ENCODE results near the gene USF2. TPM values are rescaled to one million over a fixed set of nuclear protein-coding genes. Genes with fewer than 3 reads are reported as not detected.

USF2 gene
- total RNA-seq, 4 donors from 2014 or later, result 98.5 to 172 (median 128) TPM

DNA sequence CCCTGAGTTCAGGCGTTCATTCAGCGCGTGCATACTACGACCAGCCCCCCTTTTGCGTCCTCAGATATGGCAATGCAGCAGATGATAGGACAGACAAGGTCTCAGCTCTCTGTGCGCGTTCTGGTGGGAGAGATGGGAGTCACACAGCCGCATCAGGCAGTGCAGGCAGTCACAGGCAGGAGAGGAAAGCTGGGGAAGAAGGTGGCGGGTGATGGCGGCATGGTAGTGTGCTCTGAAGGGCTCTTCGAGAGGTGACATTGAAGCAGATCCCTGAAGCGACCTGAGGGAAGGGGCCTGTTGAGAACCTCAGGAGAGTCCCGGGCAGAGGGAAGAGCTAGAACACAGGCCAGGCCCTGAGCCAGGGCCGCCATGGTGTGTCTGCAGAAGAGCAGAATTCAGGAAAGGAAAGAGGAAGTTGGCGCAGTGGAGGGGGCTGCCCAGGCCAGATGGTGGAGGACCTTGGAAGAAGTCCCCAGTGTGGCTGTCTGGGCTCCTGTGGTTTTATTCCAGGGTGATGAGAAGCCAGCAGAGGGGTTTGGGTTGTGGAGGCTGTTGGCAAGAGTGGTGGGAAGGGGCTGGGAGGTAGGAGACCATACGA lies 3.5 kb downstream of the USF2 start:
- DNase-seq (ENCODE audit: low spot score in 2 of 2), result no peak
- Histone ChIP-seq H3K36me3 (peaks cover 0 to 72% (median 9%) of the 10 kb centered on the region in 3 donors), H3K27ac (peak overlapping the region in 1 of 4 donors; percentile 54), H3K9me3 (no peaks in the 10 kb centered on the region), H3K27me3 (no peaks in the 10 kb centered on the region), H3K4me3 (no peak overlapping the region), H3K4me1 (peaks cover 0 to 60% (median 6%) of the 10 kb centered on the region in 4 donors)
- TF ChIP-seq POLR2A (IDR thresholded peaks at IDR 0.05) (no peak), EP300 (IDR thresholded peaks at IDR 0.05) (no peak)
- TF ChIP-seq, protein P1, sequence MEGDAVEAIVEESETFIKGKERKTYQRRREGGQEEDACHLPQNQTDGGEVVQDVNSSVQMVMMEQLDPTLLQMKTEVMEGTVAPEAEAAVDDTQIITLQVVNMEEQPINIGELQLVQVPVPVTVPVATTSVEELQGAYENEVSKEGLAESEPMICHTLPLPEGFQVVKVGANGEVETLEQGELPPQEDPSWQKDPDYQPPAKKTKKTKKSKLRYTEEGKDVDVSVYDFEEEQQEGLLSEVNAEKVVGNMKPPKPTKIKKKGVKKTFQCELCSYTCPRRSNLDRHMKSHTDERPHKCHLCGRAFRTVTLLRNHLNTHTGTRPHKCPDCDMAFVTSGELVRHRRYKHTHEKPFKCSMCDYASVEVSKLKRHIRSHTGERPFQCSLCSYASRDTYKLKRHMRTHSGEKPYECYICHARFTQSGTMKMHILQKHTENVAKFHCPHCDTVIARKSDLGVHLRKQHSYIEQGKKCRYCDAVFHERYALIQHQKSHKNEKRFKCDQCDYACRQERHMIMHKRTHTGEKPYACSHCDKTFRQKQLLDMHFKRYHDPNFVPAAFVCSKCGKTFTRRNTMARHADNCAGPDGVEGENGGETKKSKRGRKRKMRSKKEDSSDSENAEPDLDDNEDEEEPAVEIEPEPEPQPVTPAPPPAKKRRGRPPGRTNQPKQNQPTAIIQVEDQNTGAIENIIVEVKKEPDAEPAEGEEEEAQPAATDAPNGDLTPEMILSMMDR (IDR thresholded peaks at IDR 0.05), result no peak
- 83 to 85% methylated on average over 16 of the region's 16 CpGs for whole genome bisulfite sequencing, 2 donors

DNA sequence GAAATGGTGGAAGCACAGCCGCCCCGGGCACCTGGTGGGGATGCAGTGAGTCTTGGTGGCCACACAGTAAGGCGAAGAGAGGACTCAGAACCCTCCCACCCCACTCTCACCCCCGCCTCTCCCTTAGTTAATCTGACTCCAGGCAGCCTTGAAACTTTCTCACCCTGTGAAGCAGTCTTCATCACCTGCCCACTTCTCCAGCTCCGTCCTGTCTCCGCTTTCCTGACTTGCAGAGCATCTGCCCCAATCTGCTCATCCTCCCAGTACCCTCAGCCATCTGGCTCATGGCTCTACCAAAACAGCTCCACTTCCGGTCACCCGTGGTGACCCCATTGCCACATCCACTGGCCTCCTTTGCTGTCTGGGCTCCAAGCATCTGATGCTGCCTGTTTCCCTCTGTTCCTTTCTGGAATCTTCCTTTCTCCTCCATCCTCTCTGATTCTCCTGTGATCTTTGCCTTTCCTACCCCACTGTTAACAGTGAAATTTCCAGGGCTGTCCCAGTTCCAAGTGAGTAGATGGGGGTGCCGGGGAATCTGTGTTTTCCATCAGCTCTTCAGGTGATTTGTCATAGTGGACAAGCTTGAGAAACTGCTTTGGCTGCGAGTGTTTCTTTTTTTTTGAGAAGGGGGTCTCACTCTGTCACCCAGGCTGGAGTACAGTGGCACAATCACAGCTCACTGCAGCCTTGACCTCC lies 4.3 kb downstream of the USF2 start:
- H3K36me3 ChIP-seq, result peaks cover 0 to 81% (median 13%) of the 10 kb centered on the region in 3 donors
- H3K4me3 ChIP-seq, result no peak overlapping the region
- H3K27ac ChIP-seq, result peak overlapping the region in 1 of 4 donors; percentile 54
- H3K27me3 ChIP-seq, result no peaks in the 10 kb centered on the region
- 76% methylated on average over 10 of the region's 10 CpGs for WGBS, 2 donors
- peak in 1 of 2 donors; percentile 40 for TF ChIP-seq EP300 (IDR thresholded peaks at IDR 0.05)
- TF ChIP-seq, protein P1 (IDR thresholded peaks at IDR 0.05), result no peak
- no peak for TF ChIP-seq POLR2A (IDR thresholded peaks at IDR 0.05)
- no peaks in the 10 kb centered on the region for H3K9me3 ChIP-seq
- DNase-seq (ENCODE audit: low spot score in 2 of 2), result peak in 1 of 2 donors; percentile 33
- peaks cover 0 to 61% (median 6%) of the 10 kb centered on the region in 4 donors for H3K4me1 ChIP-seq

DNA sequence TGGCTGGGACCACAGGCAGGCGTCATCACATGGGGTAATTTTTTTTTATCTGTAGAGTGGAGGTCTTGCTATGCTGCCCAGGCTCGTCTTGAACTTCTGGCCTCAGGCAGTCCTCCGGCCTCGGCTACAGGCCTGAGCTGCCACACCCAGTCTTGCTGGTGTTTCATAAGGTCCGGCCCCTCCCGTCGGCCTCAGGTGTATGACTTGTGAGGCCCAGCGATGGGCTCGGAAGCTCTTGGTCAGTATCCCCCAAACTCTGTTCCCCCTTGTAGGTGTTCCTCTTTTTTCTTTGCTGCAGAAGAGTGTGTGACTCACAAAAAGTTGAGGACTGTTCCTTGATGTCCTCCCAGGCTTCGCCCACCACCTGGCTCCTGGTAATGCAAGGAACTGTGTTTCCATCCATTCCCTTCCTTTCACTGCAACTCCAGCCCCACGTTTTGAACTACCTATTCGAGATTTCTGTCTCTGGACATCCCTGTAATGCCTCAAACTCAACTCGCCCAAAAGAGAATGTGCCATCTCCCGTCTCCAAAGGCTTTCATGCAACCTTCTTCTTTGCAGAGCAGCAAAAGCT lies 5.0 kb downstream of the USF2 start:
- H3K27me3 ChIP-seq, result no peaks in the 10 kb centered on the region
- no peak for DNase-seq (ENCODE audit: low spot score in 2 of 2)
- H3K36me3 ChIP-seq, result peaks cover 0 to 88% (median 13%) of the 10 kb centered on the region in 3 donors
- peaks cover 0 to 61% (median 6%) of the 10 kb centered on the region in 4 donors for H3K4me1 ChIP-seq
- H3K27ac ChIP-seq, result peak overlapping the region in 1 of 4 donors; percentile 54
- no peak overlapping the region for H3K4me3 ChIP-seq
- 72 to 83% methylated on average over 14 of the region's 14 CpGs for WGBS, 2 donors
- H3K9me3 ChIP-seq, result no peaks in the 10 kb centered on the region
- no peak for TF ChIP-seq EP300 (IDR thresholded peaks at IDR 0.05)
- no peak for TF ChIP-seq POLR2A (IDR thresholded peaks at IDR 0.05)
- TF ChIP-seq, protein P1 (IDR thresholded peaks at IDR 0.05), result no peak

DNA sequence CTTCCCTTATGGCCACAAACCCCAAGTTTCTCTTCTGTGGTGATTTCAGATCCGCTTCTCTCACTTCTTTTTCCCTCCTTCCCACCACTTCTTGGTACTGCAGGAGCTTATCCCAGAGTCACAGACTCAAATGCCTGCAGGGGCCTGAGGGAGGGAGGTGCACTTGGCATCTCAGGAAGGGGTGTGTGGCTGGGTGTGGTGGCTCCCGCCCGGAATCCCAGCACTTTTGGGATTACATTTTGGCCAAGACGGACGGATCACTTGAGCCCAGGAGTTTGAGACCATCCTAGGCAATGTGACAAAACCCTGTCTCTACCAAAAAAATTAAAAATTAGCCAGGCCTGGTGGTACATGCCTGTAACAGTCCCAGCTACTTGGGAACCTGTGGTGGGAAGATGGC lies 5.6 kb downstream of the USF2 start:
- TF ChIP-seq, protein P1 (IDR thresholded peaks at IDR 0.05), result no peak
- TF ChIP-seq EP300 (IDR thresholded peaks at IDR 0.05) (no peak), POLR2A (IDR thresholded peaks at IDR 0.05) (no peak)
- peaks cover 0 to 93% (median 13%) of the 10 kb centered on the region in 3 donors for H3K36me3 ChIP-seq
- peaks cover 0 to 65% (median 6%) of the 10 kb centered on the region in 4 donors for H3K4me1 ChIP-seq
- no peak for DNase-seq (ENCODE audit: low spot score in 2 of 2)
- no peak overlapping the region for H3K4me3 ChIP-seq
- H3K9me3 ChIP-seq, result no peaks in the 10 kb centered on the region
- H3K27me3 ChIP-seq, result no peaks in the 10 kb centered on the region
- H3K27ac ChIP-seq, result peak overlapping the region in 1 of 4 donors; percentile 54
- WGBS, 2 donors, result 75 to 76% methylated on average over 5 of the region's 5 CpGs
